IMR-90 (cell line): Measurements from ENCODE around the gene ADGRG4. TPM values are rescaled to one million over a fixed set of nuclear protein-coding genes. Genes with fewer than 3 reads are reported as not detected.
A peak's percentile ranks its signal among the peaks of the same experiment; 100 is the strongest.

Experiments
- ATAC-seq: fragments of 200-7000 bp; cut with Tn5 transposase; 2 replicates; pipeline ENCODE4 v1.9.1; 2020; ENCODE audit warnings: low read depth, mild to moderate bottlenecking, moderate library complexity
- BruUV-seq: library from RNA; stranded (reverse); fragments of 400-500 nt; replicated peaks from 2 replicates; lab custom pipeline; 2021; lab: Mats Ljungman, UMichigan
- CTCF ChIA-PET: fragments of 300-600 bp; formaldehyde crosslinking; extraction: SDS; loops from one replicate; lab custom pipeline; 2021; ENCODE audit warnings: antibody characterized with exemption; lab: Yijun Ruan, JAX
- POLR2A ChIA-PET: fragments of 300-600 bp; sonication (Branson Sonifier 250); formaldehyde crosslinking; loops from one replicate; lab custom pipeline; 2022; ENCODE audit warnings: antibody characterized with exemption; ENCODE audit not compliant: unreplicated experiment; lab: Charles Lee
- DNase-seq: peaks from one replicate; pipeline ENCODE4 v3.0.0; 2013
- H2AFZ ChIP-seq: replicated peaks from 2 replicates; pipeline ENCODE3; 2013; ENCODE audit warnings: low read length, mild to moderate bottlenecking; ENCODE audit not compliant: poor library complexity
- H2AK5ac ChIP-seq: 2 replicates; pipeline ENCODE4 v1.6.1; 2013; ENCODE audit warnings: low read depth, low read length, inconsistent platforms
- H2AK9ac ChIP-seq: replicated peaks from 2 replicates; pipeline ENCODE3; 2013; ENCODE audit warnings: mild to moderate bottlenecking, low read depth, low read length, moderate library complexity; ENCODE audit not compliant: poor library complexity
- H2BK120ac ChIP-seq: 2 replicates; pipeline ENCODE4 v1.6.1; 2013; ENCODE audit warnings: low read depth, low read length, inconsistent platforms
- H2BK15ac ChIP-seq: 3 replicates; pipeline ENCODE4 v1.6.1; 2013; ENCODE audit warnings: low read depth, low read length, inconsistent platforms
- H2BK20ac ChIP-seq: 2 replicates; pipeline ENCODE4 v1.6.1; 2013; ENCODE audit warnings: low read depth, mild to moderate bottlenecking, inconsistent platforms, low read length, moderate library complexity
- H2BK5ac ChIP-seq: 2 replicates; pipeline ENCODE4 v1.6.1; 2013; ENCODE audit warnings: mild to moderate bottlenecking, low read depth, low read length, inconsistent platforms; ENCODE audit not compliant: poor library complexity, severe bottlenecking
- H3K14ac ChIP-seq: replicated peaks from 2 replicates; pipeline ENCODE4 v1.6.1; 2013; ENCODE audit warnings: low read depth, low read length, inconsistent platforms
- H3K18ac ChIP-seq: 2 replicates; pipeline ENCODE4 v1.6.1; 2013; ENCODE audit warnings: low read depth, low read length, control low read depth
- H3K23ac ChIP-seq: 2 replicates; pipeline ENCODE4 v1.6.1; 2013; ENCODE audit warnings: low read depth, low read length, inconsistent platforms
- H3K27ac ChIP-seq: 2 replicates; pipeline ENCODE4 v1.5.1; 2013; ENCODE audit warnings: mild to moderate bottlenecking, control low read depth, low read length; ENCODE audit not compliant: insufficient read depth
- H3K27me3 ChIP-seq: 2 replicates; pipeline ENCODE4 v1.6.1; 2013; ENCODE audit warnings: low read length; ENCODE audit not compliant: control insufficient read depth, insufficient read depth
- H3K36me3 ChIP-seq: 2 replicates; pipeline ENCODE4 v1.6.1; 2013; ENCODE audit warnings: low read length, mixed read lengths; ENCODE audit not compliant: control insufficient read depth, insufficient read depth
- H3K4ac ChIP-seq: 2 replicates; pipeline ENCODE4 v1.6.1; 2013; ENCODE audit warnings: low read depth, low read length, inconsistent platforms
- H3K4me1 ChIP-seq: 2 replicates; pipeline ENCODE4 v1.6.1; 2013; ENCODE audit warnings: low read length, mixed read lengths; ENCODE audit not compliant: control insufficient read depth, insufficient read depth
- H3K4me2 ChIP-seq: 2 replicates; pipeline ENCODE4 v1.6.1; 2013; ENCODE audit warnings: low read depth, mild to moderate bottlenecking, control low read depth, low read length, moderate library complexity
- H3K4me3 ChIP-seq: 2 replicates; pipeline ENCODE4 v1.5.1; 2013; ENCODE audit warnings: low read depth, mild to moderate bottlenecking, control low read depth, low read length, moderate library complexity; ENCODE audit not compliant: insufficient read depth
- H3K56ac ChIP-seq: 2 replicates; pipeline ENCODE4 v1.6.1; 2013; ENCODE audit warnings: low read length, inconsistent platforms; ENCODE audit not compliant: insufficient read depth; ENCODE audit errors: extremely low read depth
- H3K79me1 ChIP-seq, 2 experiments: 2 replicates each; pipeline ENCODE4 v1.6.1; 2013; ENCODE audit warnings: low read length in 2 of 2, inconsistent platforms in 1 of 2, low read depth in 1 of 2
- H3K9ac ChIP-seq: 2 replicates; pipeline ENCODE4 v1.6.1; 2013; ENCODE audit warnings: low read depth, low read length, control low read depth
- H3K9me1 ChIP-seq: 2 replicates; pipeline ENCODE4 v1.6.1; 2013; ENCODE audit warnings: low read length, inconsistent platforms; ENCODE audit not compliant: insufficient read depth
- H3K9me3 ChIP-seq: 2 replicates; pipeline ENCODE4 v1.6.1; 2013; ENCODE audit warnings: low read length; ENCODE audit not compliant: control insufficient read depth, insufficient read depth
- H4K20me1 ChIP-seq: 2 replicates; pipeline ENCODE4 v1.6.1; 2013; ENCODE audit warnings: low read length, inconsistent platforms; ENCODE audit not compliant: insufficient read depth
- H4K5ac ChIP-seq: 2 replicates; pipeline ENCODE4 v1.6.1; 2013; ENCODE audit warnings: mild to moderate bottlenecking, low read depth, low read length, control low read depth
- H4K8ac ChIP-seq, 2 experiments: 2 replicates each; pipeline ENCODE4 v1.6.1; 2013; ENCODE audit warnings: low read depth in 2 of 2, low read length in 2 of 2, control low read depth in 1 of 2, inconsistent platforms in 1 of 2
- H4K91ac ChIP-seq: 2 replicates; pipeline ENCODE4 v1.6.1; 2013; ENCODE audit warnings: low read depth, low read length, inconsistent platforms; ENCODE audit not compliant: insufficient read depth
- CEBPB ChIP-seq: IDR thresholded peaks from 2 replicates; pipeline ENCODE4 v1.6.1; 2012; ENCODE audit warnings: low read depth, low read length, improper control_type of control experiment
- MAZ ChIP-seq: IDR thresholded peaks from 2 replicates; pipeline ENCODE4 v1.6.1; 2012; ENCODE audit warnings: low read depth, mild to moderate bottlenecking, low read length, improper control_type of control experiment, moderate library complexity, borderline replicate concordance
- WGBS, 2 experiments: methylation state at CpG; one replicate each; pipeline versions ENCODE4 v1.1.5 to v1.1.7; 2013; ENCODE audit warnings: missing lambda C conversion rate in 2 of 2; ENCODE audit not compliant: insufficient read length in 1 of 2; ENCODE audit errors: extremely low coverage in 2 of 2; 5-methylcytosine and 5-hydroxymethylcytosine counted together
- dilution Hi-C: fragments of 300-500 bp; cut with HindIII; formaldehyde crosslinking; loops from one replicate; pipeline ENCODE4 v1.14.3; 2018; ENCODE audit warnings: low sequenced_read_pairs; ENCODE audit not compliant: unreplicated experiment
- in situ Hi-C: fragments of 300-500 bp; cut with MboI; formaldehyde crosslinking; loops from 3 replicates; pipeline ENCODE4 v1.14.3; 2019; ENCODE audit warnings: low sequenced_read_pairs, inconsistent platforms, mixed read lengths
- intact Hi-C: fragments of 100-400 bp; cut with micrococcal nuclease; formaldehyde crosslinking; loops from 2 replicates; pipeline ENCODE4 v1.10.0; 2022
- polyA plus RNA-seq, 3 experiments: library from polyadenylated mRNA; depleted of rRNA; stranded (reverse); fragments of >200 nt; gene quantifications; 2 replicates each; pipeline ENCODE4 v1.2.3, GENCODE V29; 2012; ENCODE audit warnings: low replicate concordance in 1 of 3
- total RNA-seq: library from RNA; depleted of rRNA; stranded (reverse); fragments of >200 nt; gene quantifications from 2 replicates; pipeline ENCODE4 v1.2.3, GENCODE V29; 2012
- TF ChIP-seq, protein P1 (sequence below): fragments of 150-350 bp; IDR thresholded peaks from 2 replicates; pipeline ENCODE4 v1.6.1; 2016; ENCODE audit warnings: low read depth, mild to moderate bottlenecking, low read length, moderate library complexity, borderline replicate concordance

ADGRG4 gene
- total and polyA plus RNA-seq, 2 of the 4 experiments (the other 2 are of a cell fraction) = under 0.01 TPM; not detected in 1

DNA sequence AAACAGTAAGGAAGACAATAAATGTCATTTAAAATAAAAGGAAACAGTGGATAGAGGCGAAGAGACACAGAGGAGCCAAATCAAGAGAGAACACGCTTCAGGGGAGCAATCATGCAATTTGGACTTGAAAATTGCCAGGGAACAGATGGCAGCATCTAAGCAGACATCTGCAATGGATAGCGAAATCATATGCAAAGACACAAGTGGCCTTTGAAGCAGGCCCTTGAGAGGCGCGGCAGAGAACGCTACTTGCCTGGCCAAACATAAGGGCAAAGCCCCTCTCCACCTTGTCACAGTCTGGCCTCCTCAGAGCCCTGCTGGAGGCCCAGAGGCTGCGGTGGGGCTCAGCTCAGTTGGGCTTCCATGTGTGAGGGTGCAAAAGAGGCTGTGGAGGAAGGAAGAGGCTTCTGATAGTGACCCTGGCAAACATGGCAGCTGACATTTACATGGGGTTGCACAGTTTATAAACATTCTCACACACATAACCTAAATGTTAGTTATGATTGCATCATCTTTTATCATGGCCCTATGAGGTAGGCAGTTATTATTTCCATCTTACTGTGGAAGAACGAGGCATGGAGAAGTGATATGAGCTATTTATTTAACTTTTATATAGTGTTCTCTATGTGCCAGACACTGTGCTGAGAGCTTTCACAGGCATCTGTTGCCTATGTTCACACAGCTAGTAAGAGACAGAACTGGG is 18.3 kb downstream of the ADGRG4 start:
- Histone ChIP-seq H3K9me1 (no peaks in the 10 kb centered on the region), H2AK9ac (no peak overlapping the region), H2BK20ac (no peak overlapping the region), H2BK15ac (no peak overlapping the region), H3K27ac (no peak overlapping the region), H4K8ac (no peak overlapping the region), H3K23ac (no peak overlapping the region), H3K36me3 (no peaks in the 10 kb centered on the region), H2BK120ac (no peak overlapping the region), H3K9ac (no peak overlapping the region), H4K91ac (no peak overlapping the region), H2BK5ac (no peak overlapping the region), H2AFZ (no peak overlapping the region), H3K56ac (no peak overlapping the region), H3K4me2 (no peak overlapping the region), H3K14ac (no peak overlapping the region), H3K4me3 (no peak overlapping the region), H4K5ac (no peak overlapping the region), H3K4ac (no peak overlapping the region), H2AK5ac (no peak overlapping the region), H3K18ac (no peak overlapping the region), H4K20me1 (no peaks in the 10 kb centered on the region), H3K79me1 (no peaks in the 10 kb centered on the region), H3K9me3 (no peaks in the 10 kb centered on the region), H3K4me1 (no peaks in the 10 kb centered on the region), H3K27me3 (no peaks in the 10 kb centered on the region; the same call in 1 of the 2 replicates)
- in situ Hi-C loops (no loop called here), dilution Hi-C loops (no loop called here), intact Hi-C loops (no loop called here)
- DNase-seq = no peak
- ChIA-PET CTCF (no interaction called here), POLR2A (no interaction called here)
- BruUV-seq = no TSS peak
- ATAC-seq = no peak
- 11% methylated on average over 1 of the region's 8 CpGs; no CpG with 5 or more reads in 1 of the 2 experiments for WGBS, 2 experiments
- TF ChIP-seq, protein P1, sequence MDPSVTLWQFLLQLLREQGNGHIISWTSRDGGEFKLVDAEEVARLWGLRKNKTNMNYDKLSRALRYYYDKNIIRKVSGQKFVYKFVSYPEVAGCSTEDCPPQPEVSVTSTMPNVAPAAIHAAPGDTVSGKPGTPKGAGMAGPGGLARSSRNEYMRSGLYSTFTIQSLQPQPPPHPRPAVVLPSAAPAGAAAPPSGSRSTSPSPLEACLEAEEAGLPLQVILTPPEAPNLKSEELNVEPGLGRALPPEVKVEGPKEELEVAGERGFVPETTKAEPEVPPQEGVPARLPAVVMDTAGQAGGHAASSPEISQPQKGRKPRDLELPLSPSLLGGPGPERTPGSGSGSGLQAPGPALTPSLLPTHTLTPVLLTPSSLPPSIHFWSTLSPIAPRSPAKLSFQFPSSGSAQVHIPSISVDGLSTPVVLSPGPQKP = no peak
- TF ChIP-seq CEBPB = peak; percentile 68
- no peak for TF ChIP-seq MAZ
